HepG2 (cell line): ENCODE measurements around the gene CTAGE1. TPM values are rescaled to one million over a fixed set of nuclear protein-coding genes. Genes with fewer than 3 reads are reported as not detected.

Source experiments
- ATAC-seq: fragments of 200-7000 bp; cut with Tn5 transposase; 3 replicates; pipeline ENCODE4 v1.9.1; 2020; ENCODE audit warnings: mild to moderate bottlenecking, moderate library complexity
- BruUV-seq: library from RNA; stranded (reverse); fragments of 400-500 nt; replicated peaks from 2 replicates; lab custom pipeline; 2021; lab: Mats Ljungman, UMichigan
- CTCF ChIA-PET: fragments of 300-600 bp; formaldehyde crosslinking; extraction: SDS; loops from one replicate; lab custom pipeline; 2021; ENCODE audit warnings: low total read pairs, inconsistent platforms, low intra/inter-chr PET ratio; lab: Yijun Ruan, JAX
- POLR2A ChIA-PET: fragments of 350-600 bp; sonication (Branson Sonifier 250); formaldehyde crosslinking; loops from one replicate; lab custom pipeline; 2020; ENCODE audit warnings: antibody characterized with exemption, inconsistent platforms; lab: Yijun Ruan, JAX
- DNase-seq: peaks from one replicate; pipeline ENCODE4 v3.0.0-alpha.2; 2015; ENCODE audit warnings: low spot score
- FAIRE-seq: peaks from 3 replicates; lab custom pipeline; 2011; peaks lifted over from hg19 to GRCh38; lab: Jason Lieb, UNC
- H2AFZ ChIP-seq: one replicate; pipeline ENCODE4 v1.6.1; 2011; ENCODE audit warnings: low read length, inconsistent platforms
- H3K27ac ChIP-seq: fragments of 300-600 bp; 3 replicates; pipeline ENCODE4 v1.8.0; 2011; ENCODE audit warnings: mixed run types, mild to moderate bottlenecking, mixed read lengths, low read length, inconsistent platforms; ENCODE audit not compliant: insufficient read depth; ENCODE audit errors: extremely low read length
- H3K27me3 ChIP-seq, 2 experiments: fragments of 200-600 bp in 1 of 2; 2 replicates in 1 of 2; 3 replicates in 1 of 2; pipeline versions ENCODE4 v1.6.0 to v1.8.0; 2011; ENCODE audit warnings: low read length in 2 of 2, mild to moderate bottlenecking in 2 of 2, moderate library complexity in 2 of 2, inconsistent platforms in 1 of 2; ENCODE audit not compliant: insufficient read depth in 2 of 2, control insufficient read depth in 1 of 2
- H3K36me3 ChIP-seq, 2 experiments: fragments of 200-600 bp in 1 of 2; replicated peaks in 1 of 2; 2 replicates in 1 of 2; 3 replicates in 1 of 2; pipeline versions ENCODE4 v1.5.1 to v1.8.0; 2011; ENCODE audit warnings: low read length in 2 of 2, inconsistent platforms in 1 of 2; ENCODE audit not compliant: insufficient read depth in 2 of 2, control insufficient read depth in 1 of 2
- H3K4me1 ChIP-seq: 2 replicates; pipeline ENCODE4 v1.5.1; 2012; ENCODE audit warnings: low read length, inconsistent platforms; ENCODE audit not compliant: insufficient read depth
- H3K4me2 ChIP-seq: 2 replicates; pipeline ENCODE4 v1.6.0; 2011; ENCODE audit warnings: low read depth, low read length, inconsistent platforms
- H3K4me3 ChIP-seq, 3 experiments: fragments of 200-600 bp in 1 of 3; sonication (generic), shearing (Covaris generic) in 1 of 3; replicated peaks in 1 of 3; 2 replicates each; pipeline ENCODE4 v1.5.1; 2011 to 2016; ENCODE audit warnings: low read length in 3 of 3, inconsistent platforms in 2 of 3, low read depth in 2 of 3, mild to moderate bottlenecking in 2 of 3, control low read depth in 1 of 3, mixed read lengths in 1 of 3; ENCODE audit not compliant: insufficient read depth in 1 of 3
- H3K79me2 ChIP-seq: one replicate; pipeline ENCODE4 v1.6.1; 2011; ENCODE audit warnings: low read length, inconsistent platforms; ENCODE audit not compliant: insufficient read depth
- H3K9ac ChIP-seq: 2 replicates; pipeline ENCODE4 v1.6.0; 2011; ENCODE audit warnings: mild to moderate bottlenecking, low read depth, low read length, inconsistent platforms; ENCODE audit not compliant: insufficient read depth
- H3K9me3 ChIP-seq: 2 replicates; pipeline ENCODE4 v1.5.1; 2012; ENCODE audit warnings: mild to moderate bottlenecking, low read length
- H4K20me1 ChIP-seq: 2 replicates; pipeline ENCODE4 v1.6.0; 2011; ENCODE audit warnings: inconsistent platforms, mild to moderate bottlenecking, low read length, moderate library complexity; ENCODE audit not compliant: insufficient read depth
- CEBPB ChIP-seq: IDR thresholded peaks from 2 replicates; pipeline ENCODE4 v1.6.1; 2011; ENCODE audit warnings: low read depth, low read length, improper control_type of control experiment, borderline replicate concordance
- IRF1 ChIP-seq: sonication (generic); formaldehyde crosslinking; IDR thresholded peaks from 2 replicates; pipeline ENCODE4 v1.4.0; 2020; ENCODE audit warnings: low read depth, mild to moderate bottlenecking, missing genetic modification reagents
- MAX ChIP-seq: IDR thresholded peaks from 2 replicates; pipeline ENCODE4 v1.6.1; 2012; ENCODE audit warnings: inconsistent platforms
- MIER2 ChIP-seq: IDR thresholded peaks from 2 replicates; pipeline ENCODE4 v1.6.1; 2016; ENCODE audit warnings: missing biosample characterization, missing genetic modification reagents
- RBAK ChIP-seq: sonication (generic); formaldehyde crosslinking; IDR thresholded peaks from 2 replicates; pipeline ENCODE4 v1.5.1; 2020; ENCODE audit warnings: mild to moderate bottlenecking, missing genetic modification reagents
- TP53 ChIP-seq: sonication (generic); formaldehyde crosslinking; conservative IDR thresholded peaks from 2 replicates; pipeline ENCODE4 v1.4.0; 2020; ENCODE audit warnings: missing genetic modification reagents
- XRCC5 ChIP-seq: fragments of 200-400 bp; formaldehyde crosslinking; optimal IDR thresholded peaks from 2 replicates; pipeline ENCODE3; 2017; ENCODE audit warnings: mild to moderate bottlenecking, low read length
- ZNF280B ChIP-seq: sonication (generic); formaldehyde crosslinking; IDR thresholded peaks from 2 replicates; pipeline ENCODE4 v1.5.0; 2020; ENCODE audit warnings: missing genetic modification reagents, mild to moderate bottlenecking, borderline replicate concordance
- ZNF543 ChIP-seq: sonication (generic); formaldehyde crosslinking; IDR thresholded peaks from 2 replicates; pipeline ENCODE4 v1.4.0; 2020; ENCODE audit warnings: mild to moderate bottlenecking, missing genetic modification reagents
- ZNF547 ChIP-seq: sonication (generic); formaldehyde crosslinking; IDR thresholded peaks from 2 replicates; pipeline ENCODE4 v1.5.1; 2020; ENCODE audit warnings: mild to moderate bottlenecking, missing genetic modification reagents
- WGBS: methylation state at CpG from one replicate; pipeline ENCODE4 v1.1.6; 2017; ENCODE audit warnings: low lambda C conversion rate; 5-methylcytosine and 5-hydroxymethylcytosine counted together
- in situ Hi-C: cut with HindIII; loops from 2 replicates; pipeline ENCODE4 v1.10.0; 2017; ENCODE audit warnings: low pct_unique_long_range_greater_than_20kb; ENCODE audit not compliant: extremely low pct_ligation_motif_present
- intact Hi-C: fragments of 100-400 bp; cut with micrococcal nuclease; formaldehyde crosslinking; loops from one replicate; pipeline ENCODE4 v1.10.0; 2022; ENCODE audit not compliant: unreplicated experiment
- polyA plus RNA-seq, 8 experiments: library from polyadenylated mRNA; depleted of rRNA in 3 of 8; stranded (reverse) in 7 of 8; unstranded in 1 of 8; fragments of >200 nt; fragmentation: Illumina TruSeq in 4 of 8; extraction: Trizol in 4 of 8; gene quantifications; 2 replicates each; pipeline versions ENCODE4 v1.2.1 to v1.2.3, GENCODE V29; 2011 to 2016; ENCODE audit warnings: low read depth in 4 of 8, missing spikeins in 1 of 8, mixed read lengths in 1 of 8; ENCODE audit not compliant: insufficient read depth in 1 of 8
- total RNA-seq, 5 experiments: library from RNA; depleted of rRNA; stranded (reverse); fragments of >200 nt; fragmentation: Illumina TruSeq; extraction: Trizol; gene quantifications; 2 replicates each; pipeline ENCODE4 v1.2.3, GENCODE V29; 2016; ENCODE audit warnings: low read depth in 1 of 5

The CTAGE1 gene
- total and polyA plus RNA-seq, 2 of the 13 experiments (the other 11 are each of a cell fraction or from before 2014, with no cell fraction given): 0.02 TPM; not detected in 1

GRCh38 chr18:22411446-22411845, 6.3 kb downstream of the CTAGE1 start (continued):
- TF ChIP-seq ZNF547 (CRISPR knock-in tag) (no peak), ZNF280B (CRISPR knock-in tag) (no peak), ZNF543 (CRISPR knock-in tag) (no peak), XRCC5 (no peak), IRF1 (CRISPR knock-in tag) (no peak), TP53 (CRISPR knock-in tag) (no peak), MAX (no peak), RBAK (no peak)

- Histone ChIP-seq H3K27ac (no peak overlapping the region), H2AFZ (no peak overlapping the region), H4K20me1 (no peaks in the 10 kb centered on the region), H3K36me3 (no peaks in the 10 kb centered on the region), H3K27me3 (no peaks in the 10 kb centered on the region; a peak in 1 of 5 replicates), H3K4me2 (no peak overlapping the region), H3K4me3 (no peak overlapping the region), H3K9me3 (peaks cover 4% of the 10 kb centered on the region; the same call in 1 of the 2 replicates), H3K79me2 (no peaks in the 10 kb centered on the region), H3K4me1 (no peaks in the 10 kb centered on the region), H3K9ac (no peak overlapping the region)
- ChIA-PET CTCF (no interaction called here), POLR2A (no interaction called here)
- in situ Hi-C loops: no loop called here
- no TSS peak for BruUV-seq
- peak; percentile 35; the same call in 1 of the 2 replicates for TF ChIP-seq CEBPB
- TF ChIP-seq MIER2: no peak
- 79% methylated on average over 3 of the region's 3 CpGs for WGBS
- FAIRE-seq (no peak), ATAC-seq (no peak), DNase-seq (no peak)
- intact Hi-C loops: no loop called here
Observed at GRCh38 chr18:22410126-22410525, 7.6 kb downstream of the CTAGE1 start.
